IMR-90 (cell line): ENCODE data around the gene MEN1.

Experiments
- BHLHE40 ChIP-seq: fragments of 150-350 bp; IDR thresholded peaks from 2 replicates; pipeline ENCODE4 v1.6.1; 2016; ENCODE audit warnings: mild to moderate bottlenecking, low read depth, low read length
- CEBPB ChIP-seq: IDR thresholded peaks from 2 replicates; pipeline ENCODE4 v1.6.1; 2012; ENCODE audit warnings: low read depth, low read length, improper control_type of control experiment
- CTCF ChIP-seq: conservative IDR thresholded peaks from 2 replicates; pipeline ENCODE4 v1.5.1; 2012; ENCODE audit warnings: mild to moderate bottlenecking, low read depth, low read length, improper control_type of control experiment
- FOS ChIP-seq: fragments of 150-350 bp; IDR thresholded peaks from 2 replicates; pipeline ENCODE4 v1.6.1; 2016; ENCODE audit warnings: low read depth, low read length
- MXI1 ChIP-seq: IDR thresholded peaks from 2 replicates; pipeline ENCODE4 v1.6.1; 2012; ENCODE audit warnings: low read depth, mild to moderate bottlenecking, low read length, moderate library complexity, borderline replicate concordance
- POLR2A ChIP-seq: IDR thresholded peaks from 2 replicates; pipeline ENCODE4 v1.6.1; 2012; ENCODE audit warnings: mild to moderate bottlenecking, low read depth, low read length
- RAD21 ChIP-seq: IDR thresholded peaks from 2 replicates; pipeline ENCODE4 v1.6.1; 2012; ENCODE audit warnings: low read length, improper control_type of control experiment
- RCOR1 ChIP-seq: IDR thresholded peaks from 2 replicates; pipeline ENCODE4 v1.6.1; 2012; ENCODE audit warnings: mild to moderate bottlenecking, low read length, improper control_type of control experiment; ENCODE audit not compliant: insufficient replicate concordance
- TF ChIP-seq, protein P1 (sequence below): fragments of 150-350 bp; IDR thresholded peaks from 2 replicates; pipeline ENCODE4 v1.6.1; 2016; ENCODE audit warnings: low read depth, mild to moderate bottlenecking, low read length, moderate library complexity, borderline replicate concordance

DNA sequence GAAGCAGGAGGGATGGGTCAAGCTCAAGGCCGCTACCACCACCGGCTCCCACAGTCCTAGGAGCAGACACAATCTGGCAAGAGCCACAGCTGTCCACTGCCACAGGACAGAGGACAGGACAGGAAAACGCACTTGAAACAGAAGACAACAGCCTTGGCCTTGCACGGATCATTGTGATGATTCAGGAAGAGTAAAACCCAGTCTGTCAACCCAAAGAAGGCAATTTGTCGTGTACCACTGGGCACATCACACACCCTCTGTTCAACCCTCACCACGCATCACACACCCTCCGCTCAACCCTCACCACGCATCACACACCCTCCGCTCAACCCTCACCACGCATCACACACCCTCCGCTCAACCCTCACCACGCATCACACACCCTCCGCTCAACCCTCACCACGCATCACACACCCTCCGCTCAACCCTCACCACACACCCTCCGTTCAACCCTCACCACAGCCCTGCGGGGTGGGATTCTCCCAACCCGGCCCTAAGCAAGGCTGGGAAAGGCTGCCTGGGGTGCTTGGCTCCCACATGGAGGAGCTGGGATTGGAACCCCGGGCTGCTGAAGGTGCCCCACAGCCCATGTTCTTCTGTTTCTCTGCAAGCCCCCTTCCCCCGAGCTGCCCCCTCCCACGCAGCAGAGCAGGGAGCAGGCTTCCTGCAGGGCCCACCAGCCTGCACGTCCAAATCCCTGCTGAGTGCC is 45.4 kb upstream of the MEN1 start:
- no peak for TF ChIP-seq RAD21
- no peak for TF ChIP-seq CTCF
- TF ChIP-seq, protein P1, sequence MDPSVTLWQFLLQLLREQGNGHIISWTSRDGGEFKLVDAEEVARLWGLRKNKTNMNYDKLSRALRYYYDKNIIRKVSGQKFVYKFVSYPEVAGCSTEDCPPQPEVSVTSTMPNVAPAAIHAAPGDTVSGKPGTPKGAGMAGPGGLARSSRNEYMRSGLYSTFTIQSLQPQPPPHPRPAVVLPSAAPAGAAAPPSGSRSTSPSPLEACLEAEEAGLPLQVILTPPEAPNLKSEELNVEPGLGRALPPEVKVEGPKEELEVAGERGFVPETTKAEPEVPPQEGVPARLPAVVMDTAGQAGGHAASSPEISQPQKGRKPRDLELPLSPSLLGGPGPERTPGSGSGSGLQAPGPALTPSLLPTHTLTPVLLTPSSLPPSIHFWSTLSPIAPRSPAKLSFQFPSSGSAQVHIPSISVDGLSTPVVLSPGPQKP, result no peak
- TF ChIP-seq POLR2A, result no peak
- no peak for TF ChIP-seq BHLHE40
- TF ChIP-seq CEBPB, result no peak
- no peak for TF ChIP-seq RCOR1
- TF ChIP-seq MXI1, result no peak
- no peak for TF ChIP-seq FOS
